NCI-H2081 (cell line): ENCODE measurements around the gene ALDOC.

Source experiments
- DNase-seq, 2 experiments: peaks; one replicate each; lab custom pipeline; 2025; lab: John Stamatoyannopoulos, UW

ALDOC gene

DNA sequence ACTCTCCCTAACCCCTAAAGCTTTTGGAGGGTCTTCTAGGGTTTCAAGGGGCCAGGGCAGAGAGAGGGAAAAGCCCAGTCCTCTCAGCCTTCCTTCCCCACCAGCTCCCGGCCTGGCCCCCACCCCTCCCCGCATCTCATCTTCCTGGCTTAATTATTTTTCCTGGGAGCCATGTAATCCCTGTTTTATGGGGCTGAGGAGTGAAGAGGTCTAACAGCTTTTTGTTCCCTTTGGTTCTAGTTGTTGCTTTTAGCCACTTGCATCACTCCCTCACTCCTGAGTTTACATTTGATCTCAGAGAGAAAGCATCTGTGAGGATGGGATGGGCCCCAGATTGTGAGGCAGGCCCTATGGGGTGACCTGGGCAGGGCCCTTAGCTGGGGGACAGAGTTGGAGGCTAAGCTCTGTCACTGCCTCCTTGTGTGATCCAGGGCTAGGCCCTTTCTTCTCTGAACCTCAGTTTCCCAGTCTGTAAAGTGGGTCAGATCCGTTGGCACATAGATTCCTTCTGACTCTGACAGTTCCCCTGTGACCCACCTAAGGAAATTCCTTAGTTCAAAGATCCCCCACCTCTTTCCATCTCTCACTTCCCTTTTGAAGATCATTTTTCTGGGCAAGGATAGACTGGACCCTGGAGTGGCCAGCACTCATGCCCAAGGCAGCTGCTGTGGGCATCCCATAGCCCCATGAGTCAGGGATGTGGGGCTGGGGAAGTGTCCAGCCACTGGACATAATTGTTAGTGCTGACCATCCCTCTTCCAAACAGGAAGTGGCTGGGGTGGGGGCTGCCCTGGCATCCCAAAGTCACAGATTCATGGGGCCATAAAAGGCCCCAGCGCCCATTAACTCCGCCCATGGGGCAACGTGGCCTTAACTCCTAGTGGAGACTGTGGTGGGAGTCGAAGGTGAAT lies 44.4 kb downstream of the ALDOC start:
- DNase-seq, result no peak

- no peak for DNase-seq
These were observed 45.8 kb downstream of the ALDOC start for GRCh38 chr17:28530926-28531325.

DNA sequence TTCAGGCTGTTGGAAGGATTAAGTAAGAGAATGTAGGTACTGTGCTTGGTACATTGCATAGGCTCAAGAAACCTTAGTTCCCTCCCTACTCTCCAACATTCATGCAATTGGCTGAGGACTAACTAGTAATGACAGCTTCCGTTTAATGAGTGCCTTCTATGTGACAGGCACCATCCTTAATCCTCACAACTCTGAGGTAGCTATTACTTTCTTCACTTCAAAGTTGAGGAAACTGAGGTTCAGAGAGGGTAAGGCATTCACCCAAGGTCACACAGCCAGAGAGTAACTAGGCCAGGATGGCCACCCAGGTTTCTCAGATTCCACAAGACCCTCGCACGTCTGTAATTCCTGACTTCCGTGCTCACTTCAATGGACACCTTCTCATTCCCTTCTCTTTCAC lies 46.4 kb downstream of the ALDOC start:
- no peak for DNase-seq

GRCh38 chr17:28529013-28529400 lies 47.7 kb downstream of the ALDOC start:
- no peak for DNase-seq

DNA sequence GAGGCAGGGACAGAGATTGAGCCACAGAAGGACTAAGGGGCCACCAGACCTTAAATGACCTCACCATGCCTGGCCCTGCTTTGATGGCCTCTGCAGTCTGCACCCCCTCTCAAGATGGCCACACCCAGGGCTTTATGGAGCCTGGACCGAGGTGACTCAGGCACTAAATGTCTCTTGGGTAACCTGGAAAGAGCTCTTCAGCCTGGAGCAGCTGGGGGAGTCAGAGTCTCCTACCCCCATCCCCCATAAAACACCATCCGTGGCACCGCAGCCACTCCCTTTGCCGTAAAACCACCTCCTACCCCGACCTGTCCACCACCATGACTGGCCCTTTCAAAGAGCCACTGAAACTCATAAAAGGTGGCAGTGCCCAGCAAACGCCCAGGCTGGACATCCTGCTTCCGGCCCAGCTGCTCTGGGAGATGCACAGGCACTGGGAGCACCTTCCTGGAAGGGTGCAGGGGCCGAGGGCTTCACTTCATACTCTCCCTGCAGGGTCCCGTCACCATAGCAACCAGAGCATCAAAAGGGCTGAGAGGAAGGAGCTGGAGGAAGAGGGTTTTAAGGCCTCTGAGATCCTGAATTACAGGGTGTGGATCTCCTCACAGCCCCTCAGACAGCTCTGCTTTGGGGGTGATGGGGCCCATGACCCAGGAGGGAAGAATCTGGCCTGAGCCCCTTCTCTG lies 48.2 kb downstream of the ALDOC start:
- no peak for DNase-seq

DNA sequence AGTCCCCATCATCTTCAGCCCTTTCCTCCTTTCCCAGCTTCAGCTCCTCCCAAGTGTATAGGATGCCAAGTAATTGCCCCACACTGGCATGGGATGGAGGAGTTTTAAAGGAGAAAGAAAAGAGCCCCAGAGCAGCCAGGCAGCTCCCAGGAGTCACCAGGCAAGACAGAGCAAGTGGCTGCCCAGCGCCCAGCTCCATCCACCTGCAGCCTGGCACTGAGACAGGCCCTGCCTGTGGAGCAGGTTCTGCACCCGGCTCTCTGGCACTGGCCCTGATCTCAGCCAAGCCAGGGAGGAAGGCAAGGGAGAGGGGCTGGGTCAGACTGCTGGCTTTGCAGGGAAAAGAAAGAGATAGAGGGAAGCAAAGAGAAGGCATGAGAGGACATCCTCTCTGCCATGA lies 48.8 kb downstream of the ALDOC start:
- no peak for DNase-seq

DNA sequence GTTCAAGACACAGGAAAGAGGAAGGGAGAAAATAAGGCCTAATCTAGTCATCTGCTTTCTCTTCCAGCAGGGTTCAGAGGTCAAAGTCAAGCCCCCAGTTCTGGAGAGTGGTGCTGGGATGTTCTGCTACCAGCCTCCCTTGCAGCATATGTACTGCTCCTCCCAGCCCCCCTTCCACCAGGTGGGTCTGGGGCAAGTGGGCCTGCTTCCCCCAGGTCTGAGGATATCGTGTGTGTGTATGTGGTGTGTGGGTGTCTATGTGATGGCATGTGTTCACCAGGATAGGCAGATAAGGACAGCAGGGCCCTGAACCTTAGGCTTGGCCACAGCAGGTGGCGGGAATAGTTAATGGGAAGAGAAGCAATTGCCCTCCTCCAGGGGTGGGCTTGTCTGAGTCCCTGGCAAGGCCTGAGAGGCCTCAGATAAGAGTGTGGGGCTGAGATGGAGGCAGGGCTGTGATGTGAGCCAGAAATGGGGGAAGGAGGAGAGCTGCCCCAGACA lies 49.5 kb downstream of the ALDOC start:
- no peak for DNase-seq

DNA sequence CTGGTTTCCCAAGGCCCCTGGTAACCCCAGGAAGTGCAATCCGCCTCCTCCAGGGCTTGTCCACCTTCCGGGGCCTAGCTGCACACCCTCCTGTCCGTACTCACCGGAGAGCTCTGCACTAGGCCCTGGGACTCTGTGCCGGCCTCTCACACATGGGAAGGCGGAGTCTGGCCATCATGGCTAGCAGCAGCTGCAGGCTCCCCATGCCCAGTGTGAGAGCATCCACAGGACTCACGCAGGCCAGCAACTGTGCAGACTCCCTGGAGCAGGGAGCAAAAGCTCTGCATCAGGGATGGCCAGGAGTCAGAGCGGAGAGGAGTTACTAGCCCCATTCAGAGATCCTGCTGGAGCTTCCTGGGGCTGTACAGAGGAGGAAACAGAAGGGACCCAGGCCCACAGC lies 50.3 kb downstream of the ALDOC start:
- no peak for DNase-seq

GRCh38 chr17:28524476-28525424 lies 51.9 kb downstream of the ALDOC start:
- no peak for DNase-seq

- DNase-seq, result no peak
These were observed 52.8 kb downstream of the ALDOC start for GRCh38 chr17:28523876-28524275.

DNA sequence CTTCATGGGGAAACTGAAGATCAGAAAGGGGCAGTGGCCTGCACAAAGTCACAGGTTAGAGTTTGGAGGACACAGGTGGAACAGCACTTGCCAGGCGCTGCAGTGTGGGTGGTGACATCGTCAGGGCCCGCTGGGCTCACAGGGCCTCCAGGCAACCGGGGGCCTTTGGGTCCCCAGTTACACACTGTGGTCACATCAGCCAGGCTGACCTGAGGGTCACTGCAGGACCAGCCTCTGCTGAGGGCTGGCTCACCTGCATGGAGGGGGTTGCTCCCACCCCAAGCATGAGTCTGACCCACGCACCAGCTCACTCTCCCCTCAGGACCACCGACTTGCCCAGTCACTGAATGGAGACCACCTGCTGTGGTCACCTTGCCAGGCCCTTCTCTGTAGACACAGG lies 53.5 kb downstream of the ALDOC start:
- DNase-seq, result no peak
